Mammary epithelial cell (primary cell): ENCODE measurements around the gene FABP3.

Source experiments
- EZH2 ChIP-seq: IDR thresholded peaks from 2 replicates; pipeline ENCODE4 v1.6.1; 2012; ENCODE audit warnings: low read length, inconsistent platforms, borderline replicate concordance
- TF ChIP-seq, protein P1 (sequence below), 2 donors: IDR thresholded peaks in 1 of 2; conservative IDR thresholded peaks in 1 of 2; 2 replicates each; pipeline ENCODE4 v1.5.1; 2011 to 2012; ENCODE audit warnings: inconsistent platforms in 2 of 2, low read length in 2 of 2, mild to moderate bottlenecking in 2 of 2, control low read depth in 1 of 2, low read depth in 1 of 2; ENCODE audit not compliant: insufficient read depth in 1 of 2; ENCODE audit errors: extremely low read depth in 1 of 2

DNA sequence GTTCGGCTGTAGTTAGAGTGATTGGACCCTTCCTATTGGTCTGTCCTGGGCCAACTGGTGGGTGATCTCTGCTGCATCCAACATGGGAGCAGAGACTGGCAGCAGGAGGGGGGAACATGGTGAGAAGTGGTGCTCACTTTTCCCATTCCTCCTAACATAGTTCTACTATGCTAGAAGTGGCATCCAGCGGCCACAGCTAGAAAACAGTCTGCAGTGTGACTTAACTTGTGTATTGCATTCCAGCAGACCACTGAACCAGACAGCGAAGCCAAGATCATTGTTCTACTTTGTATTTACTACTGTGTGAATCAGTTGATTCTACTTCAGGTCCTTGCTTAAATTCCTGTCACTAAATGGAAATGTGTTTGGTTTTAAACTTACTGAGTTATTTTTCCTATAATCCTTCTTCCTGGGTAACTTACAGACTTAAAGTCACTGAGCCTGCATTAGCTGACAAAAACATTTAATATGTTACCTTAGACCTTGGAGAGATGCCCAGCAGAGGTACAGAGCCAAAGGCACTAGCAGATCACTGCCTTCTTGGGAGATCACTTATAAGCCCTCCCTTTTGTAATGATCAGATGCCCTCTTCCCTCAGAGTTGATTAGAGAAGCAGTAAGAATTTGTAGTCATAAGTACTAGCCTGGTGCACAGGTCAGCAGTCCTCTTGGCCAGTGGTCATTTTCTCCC, 8.2 kb downstream of the FABP3 start:
- TF ChIP-seq, protein P1, sequence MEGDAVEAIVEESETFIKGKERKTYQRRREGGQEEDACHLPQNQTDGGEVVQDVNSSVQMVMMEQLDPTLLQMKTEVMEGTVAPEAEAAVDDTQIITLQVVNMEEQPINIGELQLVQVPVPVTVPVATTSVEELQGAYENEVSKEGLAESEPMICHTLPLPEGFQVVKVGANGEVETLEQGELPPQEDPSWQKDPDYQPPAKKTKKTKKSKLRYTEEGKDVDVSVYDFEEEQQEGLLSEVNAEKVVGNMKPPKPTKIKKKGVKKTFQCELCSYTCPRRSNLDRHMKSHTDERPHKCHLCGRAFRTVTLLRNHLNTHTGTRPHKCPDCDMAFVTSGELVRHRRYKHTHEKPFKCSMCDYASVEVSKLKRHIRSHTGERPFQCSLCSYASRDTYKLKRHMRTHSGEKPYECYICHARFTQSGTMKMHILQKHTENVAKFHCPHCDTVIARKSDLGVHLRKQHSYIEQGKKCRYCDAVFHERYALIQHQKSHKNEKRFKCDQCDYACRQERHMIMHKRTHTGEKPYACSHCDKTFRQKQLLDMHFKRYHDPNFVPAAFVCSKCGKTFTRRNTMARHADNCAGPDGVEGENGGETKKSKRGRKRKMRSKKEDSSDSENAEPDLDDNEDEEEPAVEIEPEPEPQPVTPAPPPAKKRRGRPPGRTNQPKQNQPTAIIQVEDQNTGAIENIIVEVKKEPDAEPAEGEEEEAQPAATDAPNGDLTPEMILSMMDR (conservative IDR thresholded peaks at IDR 0.05 in 1 of 2, IDR thresholded peaks at IDR 0.05 in 1 of 2; ENCODE audit: extremely low read depth in 1 of 2, insufficient read depth in 1 of 2, low read depth in 1 of 2, low read length in 2 of 2), result no peak
- TF ChIP-seq EZH2, result no peak
